ENCODE results near the gene PXMP4. TPM values are rescaled to one million over a fixed set of nuclear protein-coding genes. Genes with fewer than 3 reads are reported as not detected.
A peak's percentile ranks its signal among the peaks of the same experiment; 100 is the strongest.

PXMP4 gene
- total and polyA plus RNA-seq, 3 experiments from 2014 or later = 8.4 to 23.6 (median 9.1) TPM

DNA sequence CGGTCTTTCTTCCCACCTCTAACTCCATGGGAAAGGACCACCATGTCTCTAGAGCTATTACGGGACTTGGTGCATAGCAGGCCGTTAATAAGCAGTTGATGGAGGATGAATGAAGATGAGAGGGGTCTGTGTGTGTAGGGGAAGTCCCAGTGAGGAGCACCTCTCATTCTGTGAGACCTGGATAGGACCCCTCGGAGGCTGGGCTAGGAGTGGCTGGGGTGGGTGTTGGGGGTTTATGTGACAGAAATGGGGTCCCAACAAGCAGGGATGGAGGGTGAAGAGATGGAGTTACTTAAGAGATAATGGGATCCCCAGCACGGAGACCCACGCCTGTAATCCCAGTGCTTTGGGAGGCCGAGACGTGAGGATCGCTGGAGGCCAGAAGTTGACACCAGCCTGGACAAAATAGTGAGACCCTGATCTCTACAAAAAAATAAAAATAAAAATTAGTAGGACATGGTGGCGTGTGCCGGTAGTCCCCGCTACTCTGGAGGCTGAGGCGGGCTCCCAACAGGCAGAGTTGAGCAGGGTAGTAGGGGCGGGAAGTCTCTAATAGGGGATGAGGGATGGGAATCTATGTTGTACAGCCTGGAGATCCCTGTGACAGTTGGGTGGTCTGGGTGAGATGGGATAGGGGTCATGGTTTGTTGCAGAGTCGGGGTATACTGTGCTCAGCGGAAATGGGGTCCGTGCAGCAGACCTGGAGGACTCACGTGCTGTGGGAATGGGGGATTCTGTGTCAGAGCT lies 11.0 kb upstream of the PXMP4 start:
- H3K36me3 ChIP-seq (ENCODE audit: insufficient read depth, low read length) = no peaks in the 10 kb centered on the region
- Mint-ChIP-seq H3K4me3 (peak overlapping the region; percentile 86 to 92 (median 89)), H3K4me1 (peaks cover 24 to 28% (median 25%) of the 10 kb centered on the region in 3 donors), H3K9me3 (peaks cover 0 to 3% (median 0%) of the 10 kb centered on the region in 5 donors), H3K27ac (peak overlapping the region; percentile 74 to 98 (median 96)), H3K27me3 (peaks cover 0 to 2% of the 10 kb centered on the region in 2 donors), H3K36me3 (peaks cover 1 to 4% (median 2%) of the 10 kb centered on the region in 3 donors)
- POLR2A ChIA-PET = interaction anchor here (2.5 kb wide), 1 partner anchor 11 kb away, joined by 36 read pairs; the partner anchor contains the start of gene PXMP4
- CTCF ChIA-PET = interaction anchor here (1.1 to 1.6 kb wide), 3 partner anchors 10 to 216 kb away, joined by 3 to 4 read pairs (median 3); no protein-coding TSS in a partner anchor
- no peaks in the 10 kb centered on the region for H3K9me3 ChIP-seq (ENCODE audit: low read length)
- no peaks in the 10 kb centered on the region for H3K27me3 ChIP-seq (ENCODE audit: insufficient read depth, low read length, poor library complexity, severe bottlenecking)
- no peak for DNase-seq
- H3K4me3 ChIP-seq (ENCODE audit: low read length) = peak overlapping the region; percentile 60
- peak overlapping the region; percentile 60 for H3K27ac ChIP-seq (ENCODE audit: low read depth, low read length)
- peaks cover 16% of the 10 kb centered on the region for H3K4me1 ChIP-seq (ENCODE audit: insufficient read depth, low read length)

DNA sequence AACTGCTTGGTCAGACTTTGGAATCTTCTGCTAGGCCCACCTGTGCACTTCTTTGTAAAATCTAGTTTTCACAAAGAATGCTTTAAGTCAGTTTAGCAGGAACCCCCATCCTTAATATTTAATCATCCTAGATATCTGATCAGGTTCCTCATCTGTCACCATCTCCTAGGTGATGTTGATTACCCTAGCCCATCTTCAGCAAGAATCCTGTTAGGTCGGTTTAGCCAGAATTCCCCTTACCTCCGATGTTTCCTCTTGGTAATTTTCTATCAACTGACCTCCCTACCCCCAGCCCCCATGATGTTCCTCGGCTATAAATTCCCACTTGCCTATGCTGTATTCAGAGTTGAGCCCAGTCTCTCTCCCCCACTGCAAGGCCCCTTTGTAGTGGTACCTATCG lies 9.0 kb upstream of the PXMP4 start:
- CTCF ChIA-PET = no interaction called here
- Histone ChIP-seq H3K9me3 (ENCODE audit: low read length) (no peaks in the 10 kb centered on the region), H3K4me3 (ENCODE audit: low read length) (no peak overlapping the region), H3K36me3 (ENCODE audit: insufficient read depth, low read length) (no peaks in the 10 kb centered on the region), H3K27me3 (ENCODE audit: insufficient read depth, low read length, poor library complexity, severe bottlenecking) (no peaks in the 10 kb centered on the region), H3K4me1 (ENCODE audit: insufficient read depth, low read length) (peaks cover 14% of the 10 kb centered on the region), H3K27ac (ENCODE audit: low read depth, low read length) (no peak overlapping the region)
- Mint-ChIP-seq H3K4me1 (peaks cover 20 to 25% (median 21%) of the 10 kb centered on the region in 3 donors), H3K27ac (peak overlapping the region in 2 of 8 donors; percentile 29 to 36), H3K36me3 (peaks cover 0 to 2% (median 0%) of the 10 kb centered on the region in 3 donors), H3K27me3 (peaks cover 0 to 2% of the 10 kb centered on the region in 2 donors), H3K9me3 (no peaks in the 10 kb centered on the region), H3K4me3 (peak overlapping the region in 1 of 7 donors; percentile 66)
- no peak for DNase-seq
- POLR2A ChIA-PET = no interaction called here

DNA sequence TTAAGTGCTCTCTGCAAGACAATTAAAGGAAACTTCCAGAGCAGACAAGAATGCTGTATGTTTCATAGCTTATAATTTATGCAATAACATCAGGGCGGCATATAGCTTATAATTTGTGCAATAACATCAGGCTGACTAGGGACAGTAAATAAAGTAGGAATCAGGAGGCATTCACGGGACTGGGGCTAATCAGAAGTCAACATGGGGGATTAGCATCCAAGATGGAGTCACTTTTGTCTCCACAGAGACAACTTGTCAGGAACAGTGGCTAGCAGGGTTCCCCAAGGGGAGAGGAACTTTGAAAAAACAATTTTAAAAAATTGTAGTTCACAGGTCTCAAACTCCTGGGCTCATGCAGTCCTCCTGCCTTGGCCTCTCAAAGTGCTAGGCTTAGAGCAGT lies 8.4 kb upstream of the PXMP4 start:
- H3K27me3 ChIP-seq (ENCODE audit: insufficient read depth, low read length, poor library complexity, severe bottlenecking) = no peaks in the 10 kb centered on the region
- peaks cover 7% of the 10 kb centered on the region for H3K4me1 ChIP-seq (ENCODE audit: insufficient read depth, low read length)
- ChIA-PET CTCF (no interaction called here), POLR2A (no interaction called here)
- no peak for DNase-seq
- Mint-ChIP-seq H3K9me3 (no peaks in the 10 kb centered on the region), H3K27ac (peak overlapping the region in 3 of 8 donors; percentile 29 to 85 (median 38)), H3K4me3 (peak overlapping the region in 1 of 7 donors; percentile 54), H3K4me1 (peaks cover 13 to 18% (median 15%) of the 10 kb centered on the region in 3 donors), H3K36me3 (peaks cover 0 to 2% (median 0%) of the 10 kb centered on the region in 3 donors), H3K27me3 (peaks cover 0 to 2% of the 10 kb centered on the region in 2 donors)
- no peaks in the 10 kb centered on the region for H3K9me3 ChIP-seq (ENCODE audit: low read length)
- no peak overlapping the region for H3K27ac ChIP-seq (ENCODE audit: low read depth, low read length)
- H3K4me3 ChIP-seq (ENCODE audit: low read length) = no peak overlapping the region
- H3K36me3 ChIP-seq (ENCODE audit: insufficient read depth, low read length) = no peaks in the 10 kb centered on the region

DNA sequence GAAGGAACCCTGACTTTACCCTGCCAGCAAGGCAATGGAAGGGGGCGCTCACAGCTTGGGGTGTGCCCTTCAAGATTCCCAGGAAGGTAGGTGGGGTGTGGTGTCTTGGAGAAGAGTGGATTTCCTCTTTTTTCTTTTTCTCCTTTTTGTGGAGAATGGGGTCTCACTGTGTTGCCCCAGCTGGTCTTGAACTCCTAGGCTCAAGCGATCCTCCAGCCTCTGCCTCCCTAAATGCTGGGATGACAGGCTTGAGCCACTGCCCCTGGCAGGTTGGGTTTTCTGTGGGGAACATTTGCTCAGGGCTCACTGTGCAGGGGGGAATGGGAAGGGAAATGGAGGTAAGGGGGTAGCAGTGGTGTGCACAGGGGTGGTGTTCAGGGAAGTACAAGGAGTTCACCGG lies 7.7 kb upstream of the PXMP4 start:
- Mint-ChIP-seq H3K27ac (peak overlapping the region in 3 of 8 donors; percentile 29 to 85 (median 45)), H3K9me3 (no peaks in the 10 kb centered on the region), H3K4me1 (peaks cover 9 to 14% (median 11%) of the 10 kb centered on the region in 3 donors), H3K27me3 (peaks cover 0 to 1% of the 10 kb centered on the region in 2 donors), H3K36me3 (peaks cover 0 to 2% (median 0%) of the 10 kb centered on the region in 3 donors), H3K4me3 (peak overlapping the region in 1 of 7 donors; percentile 54)
- H3K36me3 ChIP-seq (ENCODE audit: insufficient read depth, low read length) = no peaks in the 10 kb centered on the region
- CTCF ChIA-PET = no interaction called here
- no peak for DNase-seq
- H3K27me3 ChIP-seq (ENCODE audit: insufficient read depth, low read length, poor library complexity, severe bottlenecking) = no peaks in the 10 kb centered on the region
- H3K9me3 ChIP-seq (ENCODE audit: low read length) = no peaks in the 10 kb centered on the region
- H3K4me3 ChIP-seq (ENCODE audit: low read length) = no peak overlapping the region
- POLR2A ChIA-PET = no interaction called here
- peaks cover 5% of the 10 kb centered on the region for H3K4me1 ChIP-seq (ENCODE audit: insufficient read depth, low read length)
- no peak overlapping the region for H3K27ac ChIP-seq (ENCODE audit: low read depth, low read length)

DNA sequence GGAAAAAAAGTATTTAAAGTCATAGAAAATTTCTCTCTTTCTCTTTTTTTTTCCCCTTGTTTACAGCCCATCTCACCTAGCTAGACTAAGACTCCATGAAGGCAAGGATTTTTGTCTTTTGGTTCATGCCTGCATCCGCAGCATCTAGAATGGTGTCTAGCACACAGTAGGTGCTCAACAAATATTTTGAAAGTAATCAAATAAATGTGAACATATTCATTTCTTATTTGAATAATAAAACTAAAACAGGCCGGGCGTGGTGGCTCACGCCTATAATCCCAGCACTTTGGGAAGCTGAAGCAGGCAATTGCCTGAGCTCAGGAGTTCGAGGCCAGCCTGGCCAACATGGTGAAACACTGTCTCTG lies 7.0 kb upstream of the PXMP4 start:
- DNase-seq = no peak
- Mint-ChIP-seq H3K9me3 (no peaks in the 10 kb centered on the region), H3K27ac (peak overlapping the region in 1 of 8 donors; percentile 25), H3K27me3 (no peaks in the 10 kb centered on the region), H3K36me3 (no peaks in the 10 kb centered on the region), H3K4me3 (peak overlapping the region in 1 of 7 donors; percentile 56), H3K4me1 (peaks cover 5 to 9% (median 7%) of the 10 kb centered on the region in 3 donors)
- Histone ChIP-seq H3K36me3 (ENCODE audit: insufficient read depth, low read length) (no peaks in the 10 kb centered on the region), H3K27me3 (ENCODE audit: insufficient read depth, low read length, poor library complexity, severe bottlenecking) (no peaks in the 10 kb centered on the region), H3K9me3 (ENCODE audit: low read length) (no peaks in the 10 kb centered on the region), H3K4me1 (ENCODE audit: insufficient read depth, low read length) (peaks cover 5% of the 10 kb centered on the region), H3K27ac (ENCODE audit: low read depth, low read length) (no peak overlapping the region), H3K4me3 (ENCODE audit: low read length) (no peak overlapping the region)
- ChIA-PET POLR2A (interaction anchor here (1.5 kb wide), 1 partner anchor 59 kb away, joined by 3 read pairs; no protein-coding TSS in a partner anchor), CTCF (no interaction called here)

DNA sequence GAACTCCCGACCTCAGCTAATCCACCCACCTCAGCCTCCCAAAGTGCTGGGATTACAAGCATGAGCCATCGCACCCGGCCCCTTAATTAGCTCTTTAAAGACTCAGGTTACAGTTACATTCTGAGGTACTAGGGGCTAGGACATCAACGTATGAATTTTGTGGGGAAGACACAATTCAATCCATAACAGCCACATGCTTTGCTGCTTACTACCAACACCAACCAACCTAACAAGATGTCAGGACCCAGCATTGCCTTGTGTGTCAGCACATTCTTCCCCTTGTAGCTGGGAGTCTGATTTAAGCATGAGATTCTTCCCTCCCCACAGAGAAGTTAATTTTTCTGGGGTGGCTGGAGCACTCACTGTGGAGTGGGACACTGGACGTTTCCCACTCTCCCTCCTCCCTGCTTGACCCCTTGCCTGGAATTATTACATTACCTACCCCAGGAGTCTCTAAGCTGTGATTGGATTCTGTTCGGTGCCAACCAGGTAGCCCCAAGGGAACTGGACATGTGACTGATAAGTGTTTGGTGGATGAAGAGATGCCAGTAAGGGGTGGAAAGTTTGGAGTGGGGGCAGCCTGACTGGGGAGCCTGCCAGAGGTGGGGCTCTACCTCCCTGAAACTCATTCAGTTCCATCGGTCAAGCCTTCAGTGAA lies 5.6 kb upstream of the PXMP4 start:
- Histone ChIP-seq H3K4me1 (ENCODE audit: insufficient read depth, low read length) (peaks cover 4% of the 10 kb centered on the region), H3K9me3 (ENCODE audit: low read length) (no peaks in the 10 kb centered on the region), H3K36me3 (ENCODE audit: insufficient read depth, low read length) (no peaks in the 10 kb centered on the region), H3K4me3 (ENCODE audit: low read length) (no peak overlapping the region), H3K27ac (ENCODE audit: low read depth, low read length) (no peak overlapping the region), H3K27me3 (ENCODE audit: insufficient read depth, low read length, poor library complexity, severe bottlenecking) (no peaks in the 10 kb centered on the region)
- no peak for DNase-seq
- Mint-ChIP-seq H3K4me3 (no peak overlapping the region), H3K4me1 (peaks cover 3 to 6% (median 4%) of the 10 kb centered on the region in 3 donors), H3K27me3 (no peaks in the 10 kb centered on the region), H3K27ac (peak overlapping the region in 1 of 8 donors; percentile 30), H3K36me3 (no peaks in the 10 kb centered on the region), H3K9me3 (no peaks in the 10 kb centered on the region)
- CTCF ChIA-PET = no interaction called here
- POLR2A ChIA-PET = interaction anchor here (0.7 to 1.5 kb wide), 2 partner anchors 58 to 59 kb away, joined by 3 read pairs; partner anchors contain the start of gene ACTL10

DNA sequence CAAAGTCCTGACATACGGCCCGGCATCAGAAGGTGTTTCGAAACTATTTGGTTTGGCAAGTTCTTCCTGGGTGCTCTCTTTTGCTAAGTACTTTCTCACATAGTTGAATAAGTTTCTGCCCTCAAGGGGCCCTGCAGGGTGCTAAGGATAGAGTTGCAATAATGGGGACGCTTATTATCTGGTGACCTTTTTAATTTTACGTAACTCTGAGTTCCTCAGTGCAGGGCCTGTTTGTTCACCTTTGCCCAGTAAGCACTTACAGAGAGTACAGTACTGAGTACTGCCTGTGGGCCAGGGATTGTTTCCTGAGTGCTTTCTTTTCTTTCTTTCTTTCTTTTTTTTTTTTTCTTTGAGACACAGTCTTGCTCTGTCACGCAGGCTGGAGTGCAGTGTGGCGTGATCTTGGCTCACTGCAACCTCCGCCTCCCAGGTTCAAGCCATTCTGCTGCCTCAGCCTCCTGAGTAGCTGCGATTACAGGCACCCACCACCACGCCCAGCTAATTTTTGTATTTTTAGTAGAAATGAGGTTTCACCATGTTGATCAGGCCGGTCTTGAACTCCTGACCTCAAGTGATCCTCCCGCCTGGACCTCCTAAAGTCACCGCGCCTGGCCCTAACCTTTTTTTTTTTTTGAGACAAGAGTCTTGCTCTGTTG lies 4.5 kb upstream of the PXMP4 start:
- Histone ChIP-seq H3K4me1 (ENCODE audit: insufficient read depth, low read length) (peaks cover 9% of the 10 kb centered on the region), H3K9me3 (ENCODE audit: low read length) (no peaks in the 10 kb centered on the region), H3K27ac (ENCODE audit: low read depth, low read length) (no peak overlapping the region), H3K4me3 (ENCODE audit: low read length) (no peak overlapping the region), H3K27me3 (ENCODE audit: insufficient read depth, low read length, poor library complexity, severe bottlenecking) (no peaks in the 10 kb centered on the region), H3K36me3 (ENCODE audit: insufficient read depth, low read length) (no peaks in the 10 kb centered on the region)
- ChIA-PET CTCF (interaction anchor here (0.7 kb wide), 1 partner anchor 167 kb away, joined by 3 read pairs; no protein-coding TSS in a partner anchor), POLR2A (no interaction called here)
- DNase-seq = no peak
- no peaks in the 10 kb centered on the region for H3K9me3 Mint-ChIP-seq
- no peak overlapping the region for H3K27ac Mint-ChIP-seq
- no peak overlapping the region for H3K4me3 Mint-ChIP-seq
- peaks cover 0 to 6% (median 2%) of the 10 kb centered on the region in 3 donors for H3K36me3 Mint-ChIP-seq
- H3K4me1 Mint-ChIP-seq = peaks cover 8 to 16% (median 12%) of the 10 kb centered on the region in 3 donors
- H3K27me3 Mint-ChIP-seq = peaks cover 0 to 2% of the 10 kb centered on the region in 2 donors
